Posterior vena cava (tissue), 2 donors: ENCODE measurements around the gene LY6G6F. TPM values are rescaled to one million over a fixed set of nuclear protein-coding genes. Genes with fewer than 3 reads are reported as not detected.
A peak's percentile ranks its signal among the peaks of the same experiment; 100 is the strongest.

ENCODE experiments used
- DNase-seq: peaks from one replicate; pipeline ENCODE4 v3.0.0-alpha.2; 2020; ENCODE audit warnings: low spot score
- intact Hi-C, 2 donors: fragments of 100-400 bp; cut with DNase I; formaldehyde crosslinking; loops; one replicate each; pipeline versions ENCODE4 v1.14.1 to v1.14.2; 2022 to 2023
- total RNA-seq, 2 donors: library from RNA; stranded (reverse); fragmentation: NEBNext Ultra II Directional; extraction: Animal tissue kit (Norgen Biotek cat#: 25700); gene quantifications; one replicate each; pipeline ENCODE4 v1.2.1, GENCODE V29; 2021
- donor health status: DM: yes; HTN: yes; CAD: no.
- donor health status: DM: yes; HTN: yes; CAD: no.

LY6G6F gene
- total RNA-seq, 2 donors from 2014 or later, result not detected

DNA sequence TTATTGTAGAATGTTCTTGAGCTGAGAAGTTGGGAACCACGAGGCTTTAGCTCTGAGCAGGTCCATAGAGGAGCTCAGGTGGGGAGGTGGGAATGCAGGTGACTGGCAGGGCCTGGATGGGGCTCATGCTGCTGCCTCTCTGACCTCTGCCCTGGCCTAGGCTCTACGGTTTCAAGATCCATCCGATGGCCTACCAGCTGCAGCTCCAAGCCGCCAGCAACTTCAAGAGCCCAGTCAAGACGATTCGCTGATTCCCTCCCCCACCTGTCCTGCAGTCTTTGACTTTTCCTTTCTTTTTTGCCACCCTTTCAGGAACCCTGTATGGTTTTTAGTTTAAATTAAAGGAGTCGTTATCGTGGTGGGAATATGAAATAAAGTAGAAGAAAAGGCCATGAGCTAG lies 37.0 kb upstream of the LY6G6F start, which contains the start of gene LY6G5B:
Gene LY6G5B (plus strand): TSS at position 301 of the 400 bp plus-strand sequence. CDS start 975 bp downstream, outside the sequence.
- intact Hi-C loops, result no loop called here
- DNase-seq, result no peak

DNA sequence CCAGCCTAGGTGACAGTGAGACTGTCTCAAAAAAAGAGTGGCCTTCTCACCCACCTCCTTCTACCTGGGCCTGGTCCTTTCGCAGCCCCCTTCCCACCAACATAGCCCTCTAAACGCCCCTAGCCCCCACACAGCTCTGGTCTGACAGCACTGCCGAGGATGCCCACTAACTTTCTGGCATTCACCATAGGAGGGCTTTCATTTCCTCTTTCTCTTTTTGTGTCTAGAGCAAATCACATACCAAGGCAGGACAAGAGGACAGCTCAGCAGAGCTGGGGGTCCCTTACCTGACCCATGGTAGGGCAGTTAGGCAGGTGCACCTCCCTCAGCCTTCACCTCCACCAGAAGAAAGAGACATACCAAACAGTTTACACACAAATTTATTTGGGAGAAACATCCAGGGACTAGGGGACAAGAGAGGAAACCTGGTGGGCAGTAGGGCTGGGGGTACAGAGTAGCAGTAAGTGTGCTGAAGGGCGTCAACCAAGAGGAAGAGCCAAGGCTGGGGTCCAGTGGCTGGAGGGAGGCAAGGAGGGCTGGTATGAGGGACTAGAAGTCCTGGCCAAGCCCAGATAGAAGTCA lies 30.3 kb upstream of the LY6G6F start:
- DNase-seq, result no peak
- intact Hi-C loops, result loop anchor here in 1 of 2 donors (5.0 kb wide), 1 partner anchor 276 kb away; no protein-coding TSS in a partner anchor

DNA sequence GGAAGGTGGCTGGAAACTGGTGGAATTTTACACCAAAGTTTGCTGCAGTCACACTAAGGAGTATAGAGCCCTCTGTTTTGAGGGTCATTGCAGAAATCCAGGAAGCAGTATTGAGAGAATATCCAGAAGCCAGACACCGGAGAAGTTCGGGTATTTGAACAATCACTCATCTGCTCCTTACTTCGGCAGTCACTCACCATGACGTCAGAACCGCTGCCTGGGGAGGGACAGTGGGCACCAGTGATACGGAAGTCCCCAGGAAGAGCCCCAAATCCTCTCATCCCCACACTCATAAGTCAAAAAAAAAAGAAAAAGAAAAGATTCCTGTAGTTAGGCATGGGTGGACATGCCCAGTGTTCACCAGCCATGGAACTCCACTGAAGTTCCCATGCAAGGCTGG lies 29.8 kb upstream of the LY6G6F start:
- intact Hi-C loops, result loop anchor here in 1 of 2 donors (5.0 kb wide), 1 partner anchor 275 kb away; no protein-coding TSS in a partner anchor

DNA sequence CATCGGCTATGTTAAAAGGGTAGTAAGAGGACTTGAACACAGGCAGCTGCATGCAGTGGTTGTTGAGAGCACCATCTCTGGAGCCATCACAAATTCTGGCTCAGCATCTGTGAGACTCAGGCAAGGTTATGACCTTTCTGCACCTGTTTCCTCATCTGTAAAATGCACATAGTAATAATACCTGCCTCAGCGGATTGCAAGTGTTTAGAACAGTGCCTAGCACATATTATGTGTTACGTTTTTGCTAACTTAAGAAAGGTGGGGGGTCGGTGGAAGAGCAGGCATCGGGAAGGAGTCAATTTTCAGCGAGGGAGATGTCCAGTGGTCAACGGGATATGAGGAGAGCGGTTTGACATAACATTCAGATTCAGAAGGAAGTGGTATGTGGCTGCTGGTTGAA lies 28.7 kb upstream of the LY6G6F start:
- no peak for DNase-seq
- intact Hi-C loops, result loop anchor here in 1 of 2 donors (5.0 kb wide), 1 partner anchor 274 kb away; no protein-coding TSS in a partner anchor

More for the DNA sequence above, 29.8 kb upstream of the LY6G6F start:
- DNase-seq, result no peak

DNA sequence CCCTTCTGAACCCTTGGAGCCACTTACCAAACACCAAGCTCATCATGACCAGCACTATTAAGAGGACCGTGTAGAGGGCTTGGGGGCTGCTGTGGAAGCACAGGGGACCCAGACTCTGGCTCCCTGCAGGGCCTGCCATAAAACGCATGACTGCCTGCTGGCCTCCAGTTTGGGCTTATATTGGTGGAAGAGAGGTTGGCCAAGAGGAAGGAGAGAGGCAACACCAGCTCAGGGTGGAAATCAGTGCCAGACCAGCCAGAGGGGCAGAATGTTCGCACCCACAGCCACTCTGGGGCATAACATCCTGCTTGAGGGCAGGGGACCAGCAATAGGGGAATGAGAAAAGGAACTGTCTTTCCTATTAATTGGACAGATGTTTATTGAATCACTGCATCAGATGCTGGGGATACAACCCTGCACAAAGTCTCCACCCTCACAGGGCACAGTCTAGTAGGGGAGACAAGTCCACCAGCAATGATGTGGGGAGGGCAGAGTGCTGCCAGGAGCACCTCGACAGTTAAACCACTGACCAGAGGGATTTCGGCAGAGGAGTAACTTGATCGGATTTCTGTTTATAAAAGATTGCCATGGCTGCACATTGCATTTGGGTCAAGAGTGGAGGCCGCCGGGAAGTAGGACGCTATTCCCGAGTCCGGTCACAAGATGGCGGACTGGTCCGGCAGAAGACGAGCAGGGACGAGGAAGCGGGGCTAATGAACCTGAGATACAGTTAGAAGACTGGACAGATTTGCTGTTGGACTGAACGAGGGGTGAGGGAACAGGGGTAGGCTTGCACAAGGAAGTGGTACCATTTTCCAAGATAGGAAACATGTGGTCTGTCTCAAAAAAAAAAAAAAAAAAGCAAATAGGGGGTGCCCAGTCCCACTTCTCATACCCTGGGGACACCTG lies 26.2 kb upstream of the LY6G6F start, which contains the start of gene LY6G5C:
Gene LY6G5C (minus strand): TSS at position 842 of the 909 bp plus-strand sequence. CDS start 694 bp downstream, at position 148.
- peak; percentile 95 for DNase-seq
- intact Hi-C loops, result loop anchor here (5.0 to 10.0 kb wide), 2 partner anchors 152 to 154 kb away; no protein-coding TSS in a partner anchor

DNA sequence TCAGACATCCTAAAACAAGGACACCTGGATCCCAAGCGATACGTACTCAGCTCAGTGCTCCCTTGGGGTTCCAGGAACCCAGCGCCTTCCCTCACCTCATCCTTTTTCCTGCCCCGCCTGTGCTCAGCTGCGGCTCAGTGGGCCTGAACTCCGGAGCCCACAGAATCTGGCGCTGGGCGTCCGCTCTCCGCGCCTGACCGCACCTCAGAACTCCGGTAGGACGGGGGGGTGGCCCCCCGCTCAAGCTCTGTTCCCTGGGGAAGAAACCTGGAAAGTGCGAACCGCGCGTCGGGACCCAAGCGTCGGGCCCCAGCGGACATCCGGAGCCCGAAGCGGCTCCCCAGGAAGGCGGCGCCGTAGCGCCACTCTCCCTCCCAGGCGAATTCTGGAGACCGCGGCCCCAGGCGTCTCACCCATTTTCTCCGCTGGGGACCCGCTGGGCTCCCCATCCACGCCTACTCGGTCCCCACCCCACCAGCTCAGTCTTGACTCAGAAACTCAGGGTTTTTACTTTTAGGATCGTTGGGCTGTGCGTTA lies 25.5 kb upstream of the LY6G6F start:
- DNase-seq, result no peak
- intact Hi-C loops, result loop anchor here (5.0 to 10.0 kb wide), 2 partner anchors 151 to 154 kb away; no protein-coding TSS in a partner anchor

DNA sequence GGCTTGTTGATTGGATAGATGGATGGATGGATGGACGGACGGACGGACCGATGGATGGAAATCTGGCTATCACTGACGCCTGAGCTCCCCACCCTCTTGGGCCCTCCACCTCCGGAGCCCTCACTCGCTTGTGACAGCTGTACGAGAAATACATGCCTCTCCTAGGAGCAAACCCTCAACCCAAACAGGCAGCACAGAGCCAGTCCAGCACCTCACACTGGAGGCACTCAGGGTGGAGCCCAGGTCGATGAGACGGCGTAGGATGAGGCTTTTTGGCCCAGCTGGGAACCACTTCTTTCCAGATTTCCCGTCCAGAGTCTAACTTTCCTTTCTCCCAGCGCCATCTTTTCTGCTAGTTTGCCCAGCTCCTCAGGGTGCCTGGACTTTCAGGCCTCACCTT lies 23.1 kb upstream of the LY6G6F start:
- intact Hi-C loops, result loop anchor here (5.0 to 10.0 kb wide), 2 partner anchors 149 to 151 kb away; no protein-coding TSS in a partner anchor
- DNase-seq, result no peak

DNA sequence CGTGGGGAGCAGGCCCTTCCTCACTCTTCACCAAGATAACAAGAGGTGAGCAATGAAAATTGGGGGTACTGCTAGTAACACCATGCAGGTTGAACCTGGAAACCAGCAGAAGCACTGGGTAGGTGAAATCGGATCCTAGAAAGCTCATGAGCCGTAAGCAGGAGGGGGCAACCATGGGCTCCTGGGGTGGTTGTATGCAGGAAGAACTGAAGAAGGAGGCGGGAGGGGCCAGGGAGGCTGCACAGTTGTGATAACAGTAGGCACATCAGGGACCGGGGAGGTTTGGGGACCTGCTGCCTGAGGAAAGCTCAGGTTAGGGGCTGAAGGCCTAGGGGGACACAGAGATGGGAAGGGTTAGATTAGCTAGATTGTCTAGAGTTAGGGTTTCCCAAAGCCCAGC lies 20.2 kb upstream of the LY6G6F start:
- no peak for DNase-seq
- intact Hi-C loops, result loop anchor here in 1 of 2 donors (10.0 kb wide), 1 partner anchor 148 kb away; no protein-coding TSS in a partner anchor

DNA sequence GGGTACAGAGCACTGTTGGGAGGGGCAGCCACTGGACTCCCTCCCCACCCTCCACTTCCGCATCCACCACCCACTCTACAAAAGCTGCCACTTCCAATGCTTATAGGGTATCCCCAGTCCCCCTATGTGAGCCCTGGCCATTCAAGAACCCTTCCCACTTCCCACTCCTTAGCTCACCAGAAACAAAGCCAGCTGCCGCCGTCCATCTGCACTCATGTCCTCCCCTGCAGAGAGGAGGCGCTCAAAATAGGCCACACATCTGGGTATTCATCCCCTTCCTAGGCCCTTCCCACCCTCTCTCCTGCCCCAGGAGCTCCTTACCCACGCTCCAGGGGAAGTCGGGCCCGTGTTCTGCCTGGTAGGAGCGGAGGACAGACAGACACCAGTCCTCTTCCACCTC lies 19.3 kb upstream of the LY6G6F start:
- intact Hi-C loops, result loop anchor here in 1 of 2 donors (10.0 kb wide), 1 partner anchor 147 kb away; no protein-coding TSS in a partner anchor
- no peak for DNase-seq

DNA sequence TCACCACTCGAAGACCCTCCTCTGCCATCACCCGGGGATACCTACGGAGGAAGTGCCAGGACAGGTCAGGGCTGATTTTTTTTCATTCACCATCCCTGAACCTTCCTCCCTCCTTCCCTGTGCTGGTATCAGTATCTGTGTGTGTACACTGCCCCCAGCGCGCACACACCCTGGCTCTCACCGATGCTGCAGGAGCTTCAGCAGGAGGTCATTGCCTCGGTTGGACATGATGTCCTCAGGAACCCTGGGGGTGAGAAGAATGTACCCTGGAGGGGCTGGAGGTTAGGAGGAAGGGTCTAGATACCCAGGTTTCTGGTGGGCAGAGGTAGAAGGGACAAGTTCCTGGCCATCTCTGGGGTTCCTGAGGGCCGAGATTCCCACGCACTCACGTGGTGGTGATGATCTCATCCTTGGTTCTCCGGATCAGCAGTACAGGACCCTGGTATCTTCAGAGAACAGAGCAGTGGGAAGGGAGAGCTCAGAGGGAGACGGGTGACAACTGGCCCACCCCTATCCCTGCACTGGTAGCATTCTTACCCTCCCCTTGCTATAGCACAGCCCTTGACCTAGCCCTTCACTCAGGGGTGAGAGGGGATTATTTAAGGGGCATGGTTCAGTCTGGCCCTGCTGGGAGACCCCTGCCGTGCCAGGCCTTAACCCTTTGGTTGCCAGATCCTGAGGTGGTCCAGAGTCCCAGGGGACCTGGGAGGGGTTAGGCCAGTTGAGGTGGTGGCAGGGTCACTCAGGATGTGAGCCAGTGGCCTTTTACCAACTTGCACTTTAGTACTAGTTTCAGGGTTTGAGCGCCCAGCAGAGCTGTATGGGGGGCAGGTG lies 18.6 kb upstream of the LY6G6F start:
- peak; percentile 64 for DNase-seq
- intact Hi-C loops, result loop anchor here in 1 of 2 donors (10.0 kb wide), 1 partner anchor 147 kb away; no protein-coding TSS in a partner anchor

DNA sequence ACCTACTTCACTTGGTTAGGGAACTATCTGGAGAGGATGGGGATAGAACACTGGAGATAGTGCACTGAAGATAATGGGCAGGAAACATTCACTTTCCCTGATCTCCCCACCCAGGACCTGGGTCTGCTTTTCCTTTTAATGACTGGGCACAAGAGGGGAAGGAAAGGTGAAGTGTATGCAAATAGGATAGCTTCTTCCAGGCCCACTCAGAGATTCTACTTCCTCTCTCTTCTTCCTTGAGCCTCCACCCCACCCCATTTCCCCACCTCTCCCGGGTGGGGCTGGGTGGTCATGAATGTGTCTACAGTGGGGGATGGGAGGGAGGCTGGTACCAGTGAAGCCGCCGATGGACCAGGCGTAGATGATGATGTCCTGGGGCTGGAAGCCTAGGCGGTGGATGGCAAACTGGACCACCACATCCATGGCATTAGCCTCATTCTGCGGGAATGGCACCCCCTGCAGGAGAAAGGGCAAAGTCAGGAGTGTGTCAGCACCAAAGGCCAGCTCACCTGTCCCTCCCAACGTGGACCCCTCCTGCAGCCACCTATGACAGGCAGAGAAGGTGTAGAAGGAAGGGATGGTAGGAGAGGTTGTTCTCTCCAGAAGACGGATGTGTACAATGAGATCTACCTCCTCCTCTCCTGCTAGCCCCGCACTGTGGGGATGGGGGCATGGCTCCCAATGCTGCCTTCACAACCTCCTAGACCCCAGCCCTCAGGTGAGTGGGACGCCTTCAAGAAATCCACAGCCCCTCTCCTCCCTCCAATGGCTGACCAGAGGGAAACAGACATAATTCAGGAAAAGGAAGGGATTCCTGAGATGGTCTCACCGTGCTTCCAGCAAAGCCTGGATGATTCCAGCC lies 17.2 kb upstream of the LY6G6F start:
- intact Hi-C loops, result loop anchor here in 1 of 2 donors (10.0 kb wide), 1 partner anchor 145 kb away; no protein-coding TSS in a partner anchor
- no peak for DNase-seq

DNA sequence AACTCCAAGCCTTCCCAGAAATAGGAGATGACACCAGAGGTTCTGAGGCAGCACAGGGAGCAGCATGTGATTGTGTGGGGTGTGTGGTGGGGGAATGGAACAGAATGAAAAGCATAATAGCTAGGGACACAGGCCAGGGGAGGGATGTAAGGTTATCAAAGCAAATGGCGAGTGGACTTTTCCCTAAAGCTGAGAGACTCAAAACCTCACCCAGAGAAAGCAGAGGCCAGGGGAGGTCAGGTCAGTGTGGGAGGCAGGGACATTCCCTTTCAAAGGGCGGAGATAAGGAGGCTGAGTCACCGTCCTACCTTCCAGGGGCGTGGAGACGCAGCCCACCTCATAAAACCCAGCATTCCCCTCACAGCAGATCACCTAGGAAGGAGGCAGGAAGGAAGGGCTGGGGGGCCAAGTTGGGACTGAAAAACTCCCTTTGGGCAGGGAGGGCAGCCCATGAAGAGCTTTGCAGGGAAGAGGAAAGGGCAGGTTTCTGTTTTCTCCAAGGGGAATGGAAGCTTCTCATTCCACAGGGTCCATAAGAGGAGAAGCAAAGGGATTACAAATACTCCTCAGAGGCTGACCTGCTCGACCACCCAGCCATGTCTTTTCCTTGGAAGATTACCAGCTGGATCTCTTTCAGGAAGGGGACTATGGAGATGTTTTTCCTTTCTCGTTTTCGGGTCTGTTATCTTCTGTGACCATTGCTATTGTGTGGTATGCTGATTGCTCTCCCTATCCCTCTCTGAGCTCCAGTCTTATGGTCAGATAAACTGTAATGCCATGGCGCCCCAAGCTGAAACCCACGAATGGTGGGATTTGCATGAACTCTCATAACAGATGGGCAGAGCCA lies 16.2 kb upstream of the LY6G6F start:
- intact Hi-C loops, result no loop called here
- peak; percentile 66 for DNase-seq

DNA sequence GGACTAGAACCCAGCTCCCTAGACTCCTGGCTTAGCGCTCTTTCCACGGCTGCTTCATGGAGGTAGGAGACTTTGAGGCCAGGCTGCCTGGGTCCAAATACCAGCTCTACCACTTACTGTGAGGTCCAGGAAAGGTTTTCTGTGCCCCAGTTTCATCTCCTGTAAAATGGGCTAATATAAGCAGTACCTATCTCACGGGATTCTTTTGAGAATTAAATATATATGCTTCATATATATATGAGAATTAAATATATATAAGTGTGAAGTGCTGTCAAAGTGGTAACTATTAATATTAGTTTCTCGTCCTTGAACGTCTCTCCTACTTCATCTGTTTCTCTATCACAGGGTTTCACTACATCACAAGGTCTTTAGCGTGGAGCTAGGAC lies 15.6 kb upstream of the LY6G6F start:
- intact Hi-C loops, result no loop called here

DNA sequence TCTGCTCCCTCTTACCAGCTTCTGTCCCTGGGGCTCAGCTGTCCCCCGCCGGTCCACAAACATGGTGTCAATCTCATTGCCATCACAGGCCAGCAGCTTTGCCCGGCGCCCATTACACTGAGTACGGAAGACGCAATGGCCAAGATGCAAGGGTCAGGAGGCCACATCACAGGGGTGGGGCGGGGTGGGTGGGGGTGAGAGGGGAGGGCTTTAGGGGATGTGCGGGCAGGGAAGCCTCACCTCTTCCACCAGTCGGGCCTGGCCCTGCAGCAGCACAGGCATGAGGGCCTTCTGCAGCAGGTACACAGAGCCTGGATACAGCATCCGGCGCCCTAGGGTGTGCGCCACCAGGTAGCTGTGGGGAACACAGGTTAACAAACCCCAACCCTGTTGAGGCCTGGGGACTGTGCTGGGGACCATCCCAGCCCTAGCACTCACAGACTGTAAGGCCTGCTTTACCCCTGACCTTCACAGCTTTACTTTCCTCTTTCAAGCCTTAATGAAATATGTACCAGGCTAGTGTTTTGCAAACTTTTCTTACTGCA lies 15.0 kb upstream of the LY6G6F start:
- intact Hi-C loops, result no loop called here
- DNase-seq, result peak; percentile 76

More for the DNA sequence above, 15.6 kb upstream of the LY6G6F start:
- DNase-seq, result no peak

DNA sequence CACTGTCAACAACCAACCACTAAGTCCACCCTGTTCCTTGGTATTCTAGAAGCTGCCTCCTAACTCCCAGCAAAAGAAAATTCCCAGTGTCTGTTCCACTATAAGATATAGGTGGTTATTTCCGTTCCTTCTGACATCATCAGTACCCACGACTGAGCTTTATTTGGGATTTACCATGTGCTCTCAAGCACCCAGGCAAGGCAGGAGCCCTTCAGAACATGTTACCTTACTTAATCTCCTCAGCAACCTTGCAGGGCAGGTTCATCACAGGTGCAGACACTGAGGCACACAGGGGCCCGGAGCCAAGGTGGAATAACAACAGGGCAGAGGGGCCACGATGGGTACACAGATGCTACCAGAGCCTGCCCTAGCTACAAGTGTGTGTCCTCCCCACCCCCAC lies 14.3 kb upstream of the LY6G6F start:
- DNase-seq, result no peak
- intact Hi-C loops, result no loop called here

DNA sequence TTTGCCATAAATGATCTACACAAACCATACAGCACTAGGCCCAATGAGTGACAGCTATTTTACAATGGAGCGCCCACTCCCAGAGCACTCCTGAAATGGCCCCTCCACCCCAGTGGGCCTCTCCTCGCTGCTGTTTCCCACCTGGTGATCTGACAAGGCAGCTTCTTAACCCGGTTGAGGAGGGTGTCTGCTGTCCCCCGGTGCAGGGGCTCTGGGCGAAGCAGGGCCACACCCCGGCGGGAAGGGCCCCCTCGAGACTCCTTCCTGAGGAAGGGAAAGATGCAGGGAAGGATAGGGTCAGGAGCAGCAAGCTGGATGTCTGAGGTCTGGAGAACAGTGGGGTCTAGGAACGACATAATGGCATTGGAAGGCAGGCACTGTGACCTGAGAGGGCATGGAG lies 13.8 kb upstream of the LY6G6F start:
- no peak for DNase-seq
- intact Hi-C loops, result no loop called here
